Activated T-helper 17 cell treated with anti-CD3 and anti-CD28 coated beads, Interleukin-2, amount 50 U/mL, for 72 hours (primary cell): ENCODE data around the gene SLC44A4. TPM values are rescaled to one million over a fixed set of nuclear protein-coding genes. Genes with fewer than 3 reads are reported as not detected.
"Not testable (repeated sequence)": the region's sequence is repeated elsewhere in the genome, so short reads cannot be mapped to it uniquely, and the experiment has no call there.

ENCODE experiments used
- ATAC-seq: fragments of 150-1000 bp; cut with Tn5 transposase; replicated peaks from 2 replicates; pipeline ENCODE4 v1.10.0; 2021; ENCODE audit warnings: mild to moderate bottlenecking, moderate library complexity
- H3K27ac Mint-ChIP-seq: one replicate; pipeline ENCODE4 v1.8.0; 2022; ENCODE audit warnings: mixed read lengths
- H3K27me3 Mint-ChIP-seq: one replicate; pipeline ENCODE4 v1.8.0; 2022; ENCODE audit warnings: mixed read lengths
- H3K36me3 Mint-ChIP-seq: one replicate; pipeline ENCODE4 v1.8.0; 2022; ENCODE audit warnings: low read depth, mild to moderate bottlenecking, mixed read lengths
- H3K4me1 Mint-ChIP-seq: one replicate; pipeline ENCODE4 v1.8.0; 2022; ENCODE audit warnings: mixed read lengths
- H3K4me3 Mint-ChIP-seq: one replicate; pipeline ENCODE4 v1.8.0; 2022; ENCODE audit warnings: mild to moderate bottlenecking, mixed read lengths
- H3K9me3 Mint-ChIP-seq: one replicate; pipeline ENCODE4 v1.8.0; 2022; ENCODE audit warnings: mixed read lengths
- total RNA-seq, 2 donors: library from RNA; stranded (reverse); gene quantifications; one replicate each; pipeline ENCODE4 v1.2.3, GENCODE V29; 2022

SLC44A4 gene
- total RNA-seq, 2 donors from 2014 or later: 0.39 TPM; not detected in 1

DNA sequence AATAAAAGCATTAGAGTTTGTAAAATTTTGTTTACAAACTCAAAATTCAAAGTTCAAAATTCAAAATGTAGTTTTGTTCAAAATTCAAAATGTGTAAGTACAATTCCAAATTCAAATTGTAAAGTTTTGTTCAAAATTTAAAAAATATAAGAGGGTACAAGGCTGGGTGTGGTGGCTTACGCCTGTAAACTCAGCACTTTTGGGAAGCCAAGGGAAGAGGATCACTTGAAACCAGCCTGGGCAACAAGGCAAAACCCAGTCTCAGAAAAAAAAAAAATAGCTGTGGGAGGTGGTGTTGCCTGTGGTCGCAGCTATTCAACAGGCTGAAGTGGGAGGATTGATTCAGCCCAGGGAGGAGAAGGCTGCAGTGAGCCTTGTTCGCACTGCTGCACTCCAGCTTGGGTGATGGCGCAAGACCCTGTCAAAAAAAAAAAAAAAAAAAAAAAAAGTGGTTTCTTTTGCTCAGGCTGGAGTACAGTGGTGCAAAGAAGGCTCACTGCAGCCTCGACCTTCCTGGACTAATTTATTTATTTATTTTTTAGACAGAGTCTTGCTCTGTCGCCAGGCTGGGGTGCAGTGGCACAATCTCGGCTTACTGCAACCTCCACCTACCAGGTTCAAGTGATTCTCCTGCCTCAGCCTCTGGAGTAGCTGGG lies 28.5 kb upstream of the SLC44A4 start:
- Mint-ChIP-seq H3K27ac (no peak overlapping the region), H3K36me3 (no peaks in the 10 kb centered on the region), H3K27me3 (peaks cover 6% of the 10 kb centered on the region), H3K9me3 (no peaks in the 10 kb centered on the region), H3K4me3 (no peak overlapping the region), H3K4me1 (peaks cover 17% of the 10 kb centered on the region)
- ATAC-seq: no peak

DNA sequence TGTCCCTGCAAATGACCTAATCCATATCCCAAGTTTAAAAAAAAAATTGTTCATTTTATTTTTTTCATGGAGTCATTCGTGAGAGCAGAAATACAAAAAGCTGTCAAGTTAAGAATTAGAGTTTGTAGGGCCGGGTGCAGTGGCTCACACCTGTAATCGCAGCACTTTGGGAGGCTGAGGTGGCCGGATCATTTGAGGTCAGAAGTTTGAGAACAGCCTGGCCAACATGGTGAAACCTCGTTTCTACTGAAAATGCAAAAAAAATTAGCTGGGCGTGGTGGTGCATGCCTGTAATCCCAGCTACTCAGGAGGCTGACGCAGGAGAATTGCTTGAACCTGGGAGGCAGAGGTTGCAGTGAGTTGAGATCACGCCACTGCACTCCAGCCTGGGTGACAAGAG lies 27.9 kb upstream of the SLC44A4 start:
- H3K27ac Mint-ChIP-seq, H3K9me3 Mint-ChIP-seq, H3K27me3 Mint-ChIP-seq, H3K36me3 Mint-ChIP-seq, H3K4me3 Mint-ChIP-seq, ATAC-seq: not testable (repeated sequence)
- peaks cover 18% of the 10 kb centered on the region for H3K4me1 Mint-ChIP-seq

GRCh38 chr6:31906122-31906521 lies 27.3 kb upstream of the SLC44A4 start:
- H3K9me3 Mint-ChIP-seq: no peaks in the 10 kb centered on the region
- H3K36me3 Mint-ChIP-seq: no peaks in the 10 kb centered on the region
- H3K4me1 Mint-ChIP-seq: peaks cover 18% of the 10 kb centered on the region
- no peak overlapping the region for H3K4me3 Mint-ChIP-seq
- no peak overlapping the region for H3K27ac Mint-ChIP-seq
- no peak for ATAC-seq
- H3K27me3 Mint-ChIP-seq: peaks cover 4% of the 10 kb centered on the region

DNA sequence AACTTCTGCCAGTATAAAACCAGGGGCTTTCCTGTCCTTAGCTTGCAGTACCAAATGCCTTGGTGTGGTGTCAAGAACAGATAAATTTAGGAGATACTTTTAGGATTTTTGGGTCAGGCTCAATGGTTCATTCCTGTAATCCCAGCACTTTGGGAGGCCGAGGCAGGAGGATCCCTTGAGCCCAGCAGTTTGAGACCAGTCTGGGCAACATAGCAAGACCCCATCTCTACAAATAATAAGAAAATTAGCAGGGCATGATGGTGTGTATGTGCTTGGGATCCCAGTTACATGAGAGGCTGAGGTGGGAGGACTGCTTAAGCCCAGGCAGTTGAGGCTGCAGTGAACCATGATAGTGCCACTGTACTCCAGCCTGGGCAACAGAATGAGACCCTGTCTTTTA lies 26.2 kb upstream of the SLC44A4 start:
- Mint-ChIP-seq H3K4me1 (peaks cover 14% of the 10 kb centered on the region), H3K4me3 (no peak overlapping the region), H3K27me3 (peaks cover 4% of the 10 kb centered on the region), H3K36me3 (no peaks in the 10 kb centered on the region), H3K9me3 (no peaks in the 10 kb centered on the region), H3K27ac (no peak overlapping the region)
- no peak for ATAC-seq

DNA sequence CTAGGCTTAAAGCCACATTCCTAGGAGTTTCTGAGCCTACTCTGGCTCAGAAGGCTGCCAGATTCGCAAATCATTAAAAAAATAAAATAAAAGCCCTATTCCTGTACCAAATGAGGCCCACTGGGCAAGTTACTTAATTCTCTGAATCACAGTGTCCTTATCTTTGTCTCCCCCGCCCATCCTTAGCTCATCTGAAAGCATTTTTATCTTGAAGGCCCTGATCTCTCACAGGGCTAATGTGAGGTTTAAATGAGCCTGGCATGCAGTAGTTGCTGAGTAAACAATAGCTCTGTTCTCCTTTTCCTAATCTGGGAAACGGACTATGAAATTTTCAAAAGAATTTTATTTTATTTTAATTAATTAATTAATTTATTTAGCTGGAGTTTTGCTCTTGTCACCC lies 25.2 kb upstream of the SLC44A4 start:
- Mint-ChIP-seq H3K4me3 (no peak overlapping the region), H3K36me3 (peaks cover 7% of the 10 kb centered on the region), H3K4me1 (peaks cover 22% of the 10 kb centered on the region), H3K27me3 (peaks cover 4% of the 10 kb centered on the region), H3K9me3 (no peaks in the 10 kb centered on the region), H3K27ac (no peak overlapping the region)
- no peak for ATAC-seq

- Mint-ChIP-seq H3K4me1 (peaks cover 23% of the 10 kb centered on the region), H3K27ac (peak within 1 kb of the TSS; percentile 72), H3K9me3 (no peaks in the 10 kb centered on the region), H3K4me3 (peak within 1 kb of the TSS; percentile 80), H3K27me3 (peaks cover 4% of the 10 kb centered on the region), H3K36me3 (peaks cover 20% of the 10 kb centered on the region)
- peak; percentile 69 for ATAC-seq
Measured at GRCh38 chr6:31901953-31902643, 23.3 kb upstream of the SLC44A4 start, which contains the start of gene ZBTB12. Gene ZBTB12, minus strand, starts transcription at chr6:31902086. Its CDS starts 781 bp downstream, at chr6:31901305.

- no peak for ATAC-seq
- H3K27me3 Mint-ChIP-seq: peaks cover 4% of the 10 kb centered on the region
- H3K4me3 Mint-ChIP-seq: peak overlapping the region; percentile 80
- H3K4me1 Mint-ChIP-seq: peaks cover 25% of the 10 kb centered on the region
- peak overlapping the region; percentile 72 for H3K27ac Mint-ChIP-seq
- no peaks in the 10 kb centered on the region for H3K9me3 Mint-ChIP-seq
- peaks cover 23% of the 10 kb centered on the region for H3K36me3 Mint-ChIP-seq
Measured at GRCh38 chr6:31901415-31901952, 22.7 kb upstream of the SLC44A4 start.

DNA sequence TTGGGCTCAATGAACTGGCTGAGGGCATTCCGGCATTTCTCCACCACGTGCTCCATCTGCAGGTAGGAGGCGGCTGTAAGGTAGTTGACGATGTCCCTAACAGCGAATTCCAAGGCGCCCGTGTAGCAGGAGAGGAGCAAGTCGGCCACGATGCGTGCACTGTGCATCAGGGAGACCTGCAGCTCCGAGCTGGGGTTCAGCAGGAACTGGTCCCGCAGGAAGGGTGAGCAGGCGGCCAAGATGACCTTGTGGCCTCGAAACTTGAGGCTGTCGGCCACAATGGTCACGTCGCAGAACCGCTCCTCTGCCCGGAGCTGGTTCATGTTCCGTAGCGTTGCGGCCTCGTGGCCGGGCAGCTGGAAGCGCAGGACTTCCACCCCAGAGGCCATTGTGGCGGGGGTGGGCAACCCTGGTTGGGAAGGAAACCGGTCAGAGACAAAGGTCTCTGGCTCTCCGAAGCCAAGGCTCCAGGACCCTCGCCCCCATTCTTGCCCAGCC lies 22.2 kb upstream of the SLC44A4 start:
- H3K4me3 Mint-ChIP-seq: peak overlapping the region; percentile 40
- peaks cover 28% of the 10 kb centered on the region for H3K36me3 Mint-ChIP-seq
- no peak for ATAC-seq
- no peaks in the 10 kb centered on the region for H3K9me3 Mint-ChIP-seq
- peaks cover 26% of the 10 kb centered on the region for H3K4me1 Mint-ChIP-seq
- H3K27ac Mint-ChIP-seq: no peak overlapping the region
- H3K27me3 Mint-ChIP-seq: no peaks in the 10 kb centered on the region

- H3K27ac Mint-ChIP-seq: no peak overlapping the region
- peaks cover 37% of the 10 kb centered on the region for H3K36me3 Mint-ChIP-seq
- H3K4me3 Mint-ChIP-seq: peak overlapping the region; percentile 93
- no peaks in the 10 kb centered on the region for H3K9me3 Mint-ChIP-seq
- peaks cover 31% of the 10 kb centered on the region for H3K4me1 Mint-ChIP-seq
- no peaks in the 10 kb centered on the region for H3K27me3 Mint-ChIP-seq
- ATAC-seq: no peak
Measured at GRCh38 chr6:31899882-31900722, 21.3 kb upstream of the SLC44A4 start.

- H3K27me3 Mint-ChIP-seq: no peaks in the 10 kb centered on the region
- H3K9me3 Mint-ChIP-seq: no peaks in the 10 kb centered on the region
- peak overlapping the region; percentile 89 for H3K27ac Mint-ChIP-seq
- H3K4me3 Mint-ChIP-seq: peak overlapping the region; percentile 93
- H3K36me3 Mint-ChIP-seq: peaks cover 45% of the 10 kb centered on the region
- no peak for ATAC-seq
- H3K4me1 Mint-ChIP-seq: peaks cover 31% of the 10 kb centered on the region
Measured at GRCh38 chr6:31899215-31899614, 20.4 kb upstream of the SLC44A4 start.

DNA sequence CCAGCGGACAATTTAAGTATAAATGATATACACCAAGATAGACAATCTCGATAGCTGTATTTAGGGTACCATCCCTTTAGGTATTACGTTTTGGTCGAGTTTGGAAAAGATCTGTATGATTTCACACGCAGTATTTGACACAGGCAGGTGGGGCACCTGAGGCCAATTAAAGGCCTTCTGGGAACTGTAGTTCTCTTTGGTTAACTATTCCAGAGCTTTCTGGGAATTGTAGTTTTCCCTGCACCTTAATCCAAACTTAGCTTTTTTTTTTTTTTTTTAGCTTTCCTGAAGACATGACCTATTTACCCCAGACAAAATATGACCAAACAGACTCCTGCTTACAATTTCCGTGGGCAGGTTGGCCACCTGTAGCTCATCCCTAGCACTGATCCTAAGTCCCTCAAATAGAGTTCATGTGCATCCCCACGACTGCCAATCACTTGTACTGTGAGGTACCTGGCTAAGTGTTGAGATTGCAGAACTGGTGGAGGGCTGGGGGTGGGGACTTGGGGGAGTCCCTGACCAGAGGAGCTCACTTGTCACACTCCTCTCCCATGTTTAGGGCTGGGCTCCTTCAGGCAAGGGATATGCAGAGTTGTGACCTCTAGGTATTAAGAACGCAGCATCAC lies 19.7 kb upstream of the SLC44A4 start:
- H3K27ac Mint-ChIP-seq: peak overlapping the region; percentile 89
- peaks cover 31% of the 10 kb centered on the region for H3K4me1 Mint-ChIP-seq
- H3K27me3 Mint-ChIP-seq: no peaks in the 10 kb centered on the region
- H3K36me3 Mint-ChIP-seq: peaks cover 51% of the 10 kb centered on the region
- peak; percentile 10 for ATAC-seq
- no peaks in the 10 kb centered on the region for H3K9me3 Mint-ChIP-seq
- peak overlapping the region; percentile 93 for H3K4me3 Mint-ChIP-seq

DNA sequence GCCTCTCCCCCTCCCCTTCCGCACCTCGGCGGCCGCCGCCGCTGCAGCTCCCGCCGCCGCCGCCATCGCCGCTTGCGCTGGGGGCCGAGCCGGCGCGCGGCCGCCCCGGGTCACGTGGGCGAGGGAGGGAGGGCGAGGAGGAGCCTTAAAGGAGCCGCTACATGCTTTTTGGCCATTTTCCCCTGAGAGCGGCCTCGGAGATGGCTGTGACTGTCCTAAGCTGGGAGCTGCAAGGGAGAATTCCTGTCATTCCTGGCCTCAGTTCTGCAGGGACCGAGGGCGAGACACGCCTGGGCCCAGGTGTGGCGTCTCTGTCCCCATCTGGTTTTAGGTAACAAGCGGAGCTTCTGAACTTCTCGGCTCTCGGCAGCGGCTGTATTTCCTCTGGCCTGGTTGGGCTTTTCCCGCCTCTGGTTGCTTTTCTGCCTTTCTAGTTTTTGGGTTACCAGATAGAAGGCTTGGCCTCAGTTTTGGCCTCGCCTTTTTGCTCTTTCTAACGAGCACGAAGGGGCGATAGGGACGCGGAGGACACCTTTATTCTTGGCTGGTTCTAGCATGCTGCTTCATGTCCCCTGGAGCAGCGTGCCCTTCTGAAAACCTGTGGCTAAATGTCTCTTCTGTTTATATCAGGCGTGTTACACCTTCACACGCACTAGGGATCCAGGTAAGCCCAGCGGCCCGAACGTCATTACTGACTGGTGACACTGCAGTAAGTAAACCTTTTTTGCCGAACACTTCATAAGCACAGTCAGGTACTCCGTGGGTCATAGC lies 19.0 kb upstream of the SLC44A4 start, which contains the start of gene EHMT2:
Gene EHMT2, minus strand, starts transcription at position 87 of the 771 bp plus-strand sequence. Its CDS starts 21 bp downstream, at position 66.
- Mint-ChIP-seq H3K27ac (peak within 1 kb of the TSS; percentile 89), H3K4me3 (peak within 1 kb of the TSS; percentile 93), H3K9me3 (no peaks in the 10 kb centered on the region), H3K36me3 (peaks cover 58% of the 10 kb centered on the region), H3K4me1 (peaks cover 27% of the 10 kb centered on the region), H3K27me3 (no peaks in the 10 kb centered on the region)
- peak; percentile 77 for ATAC-seq
